ENCODE results near the gene KYNU.

Gene KYNU

DNA sequence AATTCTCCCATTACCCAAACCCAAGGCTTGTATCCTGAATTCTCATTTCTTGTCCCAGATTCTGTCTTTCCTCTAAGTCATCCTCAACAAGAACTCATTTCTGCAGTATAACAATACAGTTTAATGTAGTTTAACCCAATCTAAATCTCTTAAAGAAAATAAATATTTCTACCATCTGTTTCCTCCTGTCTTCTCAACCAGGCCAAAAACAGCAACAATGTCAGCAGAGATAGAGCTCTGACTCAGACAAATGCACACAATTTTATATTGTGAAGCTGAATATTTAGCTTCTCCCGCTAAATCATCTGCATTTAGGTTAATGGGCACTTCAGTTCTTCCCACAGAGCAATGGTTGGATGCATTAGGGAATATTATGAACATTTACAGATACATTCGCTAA, 35.7 kb upstream of the KYNU start:
- CTCF ChIA-PET = no interaction called here
- TF ChIP-seq ZNF529 (tag by site-specific recombination; IDR thresholded peaks at IDR 0.05; ENCODE audit: insufficient replicate concordance) (no peak), SCRT1 (tag by site-specific recombination; IDR thresholded peaks at IDR 0.05; ENCODE audit: borderline replicate concordance) (no peak)
- Histone ChIP-seq H3K36me3 (ENCODE audit: control insufficient read depth in 2 of 2, insufficient read depth in 1 of 2, low read length in 2 of 2) (no peaks in the 10 kb centered on the region), H3K27ac (ENCODE audit: extremely low read depth, low read depth, low read length) (no peak overlapping the region), H3K4me3 (ENCODE audit: low read depth, low read length) (no peak overlapping the region), H3K9me3 (ENCODE audit: control insufficient read depth, insufficient read depth, low read depth, low read length) (no peaks in the 10 kb centered on the region), H3K4me1 (ENCODE audit: control insufficient read depth, insufficient read depth, low read length) (no peaks in the 10 kb centered on the region)
- POLR2A ChIA-PET = no interaction called here

DNA sequence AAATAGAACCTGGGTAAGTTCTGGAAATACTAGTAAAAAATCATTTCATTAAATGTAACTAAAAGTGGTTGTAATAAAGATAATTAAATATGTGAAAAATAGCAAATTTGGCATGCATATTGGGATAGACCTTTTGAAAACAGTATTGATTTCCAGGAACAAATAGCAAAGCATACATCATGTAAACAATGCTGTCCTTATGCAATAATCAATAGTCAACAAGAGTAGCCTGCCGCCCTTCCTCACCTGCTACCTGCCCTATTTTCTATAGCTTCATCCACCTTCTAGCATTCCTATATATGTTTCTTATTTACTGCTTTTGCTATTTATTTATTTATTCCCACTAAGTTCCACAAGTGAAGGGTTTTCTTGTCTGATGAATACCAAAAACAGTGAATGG, 35.1 kb upstream of the KYNU start:
- H3K4me3 ChIP-seq (ENCODE audit: low read depth, low read length) = no peak overlapping the region
- no peaks in the 10 kb centered on the region for H3K9me3 ChIP-seq (ENCODE audit: control insufficient read depth, insufficient read depth, low read depth, low read length)
- ChIA-PET POLR2A (no interaction called here), CTCF (no interaction called here)
- TF ChIP-seq, protein P1, sequence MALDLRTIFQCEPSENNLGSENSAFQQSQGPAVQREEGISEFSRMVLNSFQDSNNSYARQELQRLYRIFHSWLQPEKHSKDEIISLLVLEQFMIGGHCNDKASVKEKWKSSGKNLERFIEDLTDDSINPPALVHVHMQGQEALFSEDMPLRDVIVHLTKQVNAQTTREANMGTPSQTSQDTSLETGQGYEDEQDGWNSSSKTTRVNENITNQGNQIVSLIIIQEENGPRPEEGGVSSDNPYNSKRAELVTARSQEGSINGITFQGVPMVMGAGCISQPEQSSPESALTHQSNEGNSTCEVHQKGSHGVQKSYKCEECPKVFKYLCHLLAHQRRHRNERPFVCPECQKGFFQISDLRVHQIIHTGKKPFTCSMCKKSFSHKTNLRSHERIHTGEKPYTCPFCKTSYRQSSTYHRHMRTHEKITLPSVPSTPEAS (tag by site-specific recombination; IDR thresholded peaks at IDR 0.05) = no peak
- no peak for TF ChIP-seq ZNF571 (tag by site-specific recombination; IDR thresholded peaks at IDR 0.05)
- TF ChIP-seq, protein P2, sequence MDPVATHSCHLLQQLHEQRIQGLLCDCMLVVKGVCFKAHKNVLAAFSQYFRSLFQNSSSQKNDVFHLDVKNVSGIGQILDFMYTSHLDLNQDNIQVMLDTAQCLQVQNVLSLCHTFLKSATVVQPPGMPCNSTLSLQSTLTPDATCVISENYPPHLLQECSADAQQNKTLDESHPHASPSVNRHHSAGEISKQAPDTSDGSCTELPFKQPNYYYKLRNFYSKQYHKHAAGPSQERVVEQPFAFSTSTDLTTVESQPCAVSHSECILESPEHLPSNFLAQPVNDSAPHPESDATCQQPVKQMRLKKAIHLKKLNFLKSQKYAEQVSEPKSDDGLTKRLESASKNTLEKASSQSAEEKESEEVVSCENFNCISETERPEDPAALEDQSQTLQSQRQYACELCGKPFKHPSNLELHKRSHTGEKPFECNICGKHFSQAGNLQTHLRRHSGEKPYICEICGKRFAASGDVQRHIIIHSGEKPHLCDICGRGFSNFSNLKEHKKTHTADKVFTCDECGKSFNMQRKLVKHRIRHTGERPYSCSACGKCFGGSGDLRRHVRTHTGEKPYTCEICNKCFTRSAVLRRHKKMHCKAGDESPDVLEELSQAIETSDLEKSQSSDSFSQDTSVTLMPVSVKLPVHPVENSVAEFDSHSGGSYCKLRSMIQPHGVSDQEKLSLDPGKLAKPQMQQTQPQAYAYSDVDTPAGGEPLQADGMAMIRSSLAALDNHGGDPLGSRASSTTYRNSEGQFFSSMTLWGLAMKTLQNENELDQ (tag by site-specific recombination; IDR thresholded peaks at IDR 0.05; ENCODE audit: low read depth) = no peak
- TF ChIP-seq ZNF132 (tag by site-specific recombination; IDR thresholded peaks at IDR 0.05; ENCODE audit: borderline replicate concordance) = no peak
- TF ChIP-seq, protein P3, sequence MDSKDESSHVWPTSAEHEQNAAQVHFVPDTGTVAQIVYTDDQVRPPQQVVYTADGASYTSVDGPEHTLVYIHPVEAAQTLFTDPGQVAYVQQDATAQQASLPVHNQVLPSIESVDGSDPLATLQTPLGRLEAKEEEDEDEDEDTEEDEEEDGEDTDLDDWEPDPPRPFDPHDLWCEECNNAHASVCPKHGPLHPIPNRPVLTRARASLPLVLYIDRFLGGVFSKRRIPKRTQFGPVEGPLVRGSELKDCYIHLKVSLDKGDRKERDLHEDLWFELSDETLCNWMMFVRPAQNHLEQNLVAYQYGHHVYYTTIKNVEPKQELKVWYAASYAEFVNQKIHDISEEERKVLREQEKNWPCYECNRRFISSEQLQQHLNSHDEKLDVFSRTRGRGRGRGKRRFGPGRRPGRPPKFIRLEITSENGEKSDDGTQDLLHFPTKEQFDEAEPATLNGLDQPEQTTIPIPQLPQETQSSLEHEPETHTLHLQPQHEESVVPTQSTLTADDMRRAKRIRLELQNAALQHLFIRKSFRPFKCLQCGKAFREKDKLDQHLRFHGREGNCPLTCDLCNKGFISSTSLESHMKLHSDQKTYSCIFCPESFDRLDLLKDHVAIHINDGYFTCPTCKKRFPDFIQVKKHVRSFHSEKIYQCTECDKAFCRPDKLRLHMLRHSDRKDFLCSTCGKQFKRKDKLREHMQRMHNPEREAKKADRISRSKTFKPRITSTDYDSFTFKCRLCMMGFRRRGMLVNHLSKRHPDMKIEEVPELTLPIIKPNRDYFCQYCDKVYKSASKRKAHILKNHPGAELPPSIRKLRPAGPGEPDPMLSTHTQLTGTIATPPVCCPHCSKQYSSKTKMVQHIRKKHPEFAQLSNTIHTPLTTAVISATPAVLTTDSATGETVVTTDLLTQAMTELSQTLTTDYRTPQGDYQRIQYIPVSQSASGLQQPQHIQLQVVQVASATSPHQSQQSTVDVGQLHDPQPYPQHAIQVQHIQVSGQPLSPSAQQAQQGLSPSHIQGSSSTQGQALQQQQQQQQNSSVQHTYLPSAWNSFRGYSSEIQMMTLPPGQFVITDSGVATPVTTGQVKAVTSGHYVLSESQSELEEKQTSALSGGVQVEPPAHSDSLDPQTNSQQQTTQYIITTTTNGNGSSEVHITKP (tag by site-specific recombination; IDR thresholded peaks at IDR 0.05) = no peak
- TF ChIP-seq ZNF266 (tag by site-specific recombination; IDR thresholded peaks at IDR 0.05; ENCODE audit: low read depth) = no peak
- TF ChIP-seq, protein P4, sequence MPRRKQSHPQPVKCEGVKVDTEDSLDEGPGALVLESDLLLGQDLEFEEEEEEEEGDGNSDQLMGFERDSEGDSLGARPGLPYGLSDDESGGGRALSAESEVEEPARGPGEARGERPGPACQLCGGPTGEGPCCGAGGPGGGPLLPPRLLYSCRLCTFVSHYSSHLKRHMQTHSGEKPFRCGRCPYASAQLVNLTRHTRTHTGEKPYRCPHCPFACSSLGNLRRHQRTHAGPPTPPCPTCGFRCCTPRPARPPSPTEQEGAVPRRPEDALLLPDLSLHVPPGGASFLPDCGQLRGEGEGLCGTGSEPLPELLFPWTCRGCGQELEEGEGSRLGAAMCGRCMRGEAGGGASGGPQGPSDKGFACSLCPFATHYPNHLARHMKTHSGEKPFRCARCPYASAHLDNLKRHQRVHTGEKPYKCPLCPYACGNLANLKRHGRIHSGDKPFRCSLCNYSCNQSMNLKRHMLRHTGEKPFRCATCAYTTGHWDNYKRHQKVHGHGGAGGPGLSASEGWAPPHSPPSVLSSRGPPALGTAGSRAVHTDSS (tag by site-specific recombination; IDR thresholded peaks at IDR 0.05) = no peak
- TF ChIP-seq, protein P5, sequence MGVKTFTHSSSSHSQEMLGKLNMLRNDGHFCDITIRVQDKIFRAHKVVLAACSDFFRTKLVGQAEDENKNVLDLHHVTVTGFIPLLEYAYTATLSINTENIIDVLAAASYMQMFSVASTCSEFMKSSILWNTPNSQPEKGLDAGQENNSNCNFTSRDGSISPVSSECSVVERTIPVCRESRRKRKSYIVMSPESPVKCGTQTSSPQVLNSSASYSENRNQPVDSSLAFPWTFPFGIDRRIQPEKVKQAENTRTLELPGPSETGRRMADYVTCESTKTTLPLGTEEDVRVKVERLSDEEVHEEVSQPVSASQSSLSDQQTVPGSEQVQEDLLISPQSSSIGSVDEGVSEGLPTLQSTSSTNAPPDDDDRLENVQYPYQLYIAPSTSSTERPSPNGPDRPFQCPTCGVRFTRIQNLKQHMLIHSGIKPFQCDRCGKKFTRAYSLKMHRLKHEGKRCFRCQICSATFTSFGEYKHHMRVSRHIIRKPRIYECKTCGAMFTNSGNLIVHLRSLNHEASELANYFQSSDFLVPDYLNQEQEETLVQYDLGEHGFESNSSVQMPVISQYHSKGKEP (tag by site-specific recombination; IDR thresholded peaks at IDR 0.05) = no peak
- TF ChIP-seq, protein P6, sequence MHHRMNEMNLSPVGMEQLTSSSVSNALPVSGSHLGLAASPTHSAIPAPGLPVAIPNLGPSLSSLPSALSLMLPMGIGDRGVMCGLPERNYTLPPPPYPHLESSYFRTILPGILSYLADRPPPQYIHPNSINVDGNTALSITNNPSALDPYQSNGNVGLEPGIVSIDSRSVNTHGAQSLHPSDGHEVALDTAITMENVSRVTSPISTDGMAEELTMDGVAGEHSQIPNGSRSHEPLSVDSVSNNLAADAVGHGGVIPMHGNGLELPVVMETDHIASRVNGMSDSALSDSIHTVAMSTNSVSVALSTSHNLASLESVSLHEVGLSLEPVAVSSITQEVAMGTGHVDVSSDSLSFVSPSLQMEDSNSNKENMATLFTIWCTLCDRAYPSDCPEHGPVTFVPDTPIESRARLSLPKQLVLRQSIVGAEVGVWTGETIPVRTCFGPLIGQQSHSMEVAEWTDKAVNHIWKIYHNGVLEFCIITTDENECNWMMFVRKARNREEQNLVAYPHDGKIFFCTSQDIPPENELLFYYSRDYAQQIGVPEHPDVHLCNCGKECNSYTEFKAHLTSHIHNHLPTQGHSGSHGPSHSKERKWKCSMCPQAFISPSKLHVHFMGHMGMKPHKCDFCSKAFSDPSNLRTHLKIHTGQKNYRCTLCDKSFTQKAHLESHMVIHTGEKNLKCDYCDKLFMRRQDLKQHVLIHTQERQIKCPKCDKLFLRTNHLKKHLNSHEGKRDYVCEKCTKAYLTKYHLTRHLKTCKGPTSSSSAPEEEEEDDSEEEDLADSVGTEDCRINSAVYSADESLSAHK (tag by site-specific recombination; IDR thresholded peaks at IDR 0.05) = no peak
- TF ChIP-seq, protein P7, sequence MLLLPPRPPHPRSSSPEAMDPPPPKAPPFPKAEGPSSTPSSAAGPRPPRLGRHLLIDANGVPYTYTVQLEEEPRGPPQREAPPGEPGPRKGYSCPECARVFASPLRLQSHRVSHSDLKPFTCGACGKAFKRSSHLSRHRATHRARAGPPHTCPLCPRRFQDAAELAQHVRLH (tag by site-specific recombination; IDR thresholded peaks at IDR 0.05) = no peak
- TF ChIP-seq ZNF76 (tag by site-specific recombination; IDR thresholded peaks at IDR 0.05; ENCODE audit: borderline replicate concordance, low read depth) = no peak
- TF ChIP-seq YY2 (tag by site-specific recombination; IDR thresholded peaks at IDR 0.05) = no peak
- no peak for TF ChIP-seq ZNF621 (tag by site-specific recombination; IDR thresholded peaks at IDR 0.05)
- TF ChIP-seq GLIS2 (tag by site-specific recombination; IDR thresholded peaks at IDR 0.05) = no peak
- TF ChIP-seq WT1 (tag by site-specific recombination; IDR thresholded peaks at IDR 0.05) = no peak
- no peak for TF ChIP-seq ZNF175 (tag by site-specific recombination; IDR thresholded peaks at IDR 0.05)
- no peak for TF ChIP-seq ZNF16 (tag by site-specific recombination; IDR thresholded peaks at IDR 0.05; ENCODE audit: low read depth)
- TF ChIP-seq ZNF544 (tag by site-specific recombination; IDR thresholded peaks at IDR 0.05) = no peak
- no peak for TF ChIP-seq ZBTB17 (tag by site-specific recombination; IDR thresholded peaks at IDR 0.05)
- H3K27ac ChIP-seq (ENCODE audit: extremely low read depth, low read depth, low read length) = no peak overlapping the region
- H3K36me3 ChIP-seq (ENCODE audit: control insufficient read depth in 2 of 2, insufficient read depth in 1 of 2, low read length in 2 of 2) = no peaks in the 10 kb centered on the region
- H3K4me1 ChIP-seq (ENCODE audit: control insufficient read depth, insufficient read depth, low read length) = no peaks in the 10 kb centered on the region

Data from HEK293 (cell line).